GM12892 (cell line): ENCODE results near the gene PITPNC1.
"Not testable (repeated sequence)": the region's sequence is repeated elsewhere in the genome, so short reads cannot be mapped to it uniquely, and the experiment has no call there.

Experiments used
- POLR2A ChIP-seq: IDR thresholded peaks from 2 replicates; pipeline ENCODE4 v1.6.1; 2011; ENCODE audit warnings: low read depth, low read length, control low read depth
- POLR2AphosphoS5 ChIP-seq: IDR thresholded peaks from 2 replicates; pipeline ENCODE4 v1.6.1; 2011; ENCODE audit warnings: low read depth, low read length, control low read depth
- TAF1 ChIP-seq: IDR thresholded peaks from 2 replicates; pipeline ENCODE4 v1.6.1; 2011; ENCODE audit warnings: low read depth, mild to moderate bottlenecking, control low read depth, low read length, borderline replicate concordance

DNA sequence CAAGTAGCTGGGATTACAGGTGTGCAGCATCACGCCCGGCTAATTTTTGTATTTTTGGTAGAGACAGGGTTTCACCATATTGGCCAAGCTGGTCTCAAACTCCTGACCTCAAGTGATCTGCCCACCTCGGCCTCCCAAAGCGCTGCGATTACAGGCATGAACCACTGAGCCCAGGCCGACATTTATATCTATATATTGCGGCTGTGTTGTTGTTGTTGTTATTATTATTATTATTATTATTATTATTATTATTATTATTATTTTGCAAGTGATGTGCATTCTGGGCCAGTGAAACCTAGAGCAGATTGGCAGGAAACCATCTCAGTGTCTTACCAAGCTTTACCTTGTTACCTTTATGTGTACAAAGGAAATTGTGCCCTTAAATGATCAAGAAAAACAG is 253.8 kb downstream of the PITPNC1 start:
- TF ChIP-seq POLR2A, POLR2AphosphoS5, TAF1: not testable (repeated sequence)
